Right cardiac atrium (tissue), 5 donors: Measurements from ENCODE around the gene RARB. TPM values are rescaled to one million over a fixed set of nuclear protein-coding genes. Genes with fewer than 3 reads are reported as not detected.
A peak's percentile ranks its signal among the peaks of the same experiment; 100 is the strongest.

Source experiments
- ATAC-seq, 2 donors: fragments of 200-7000 bp; cut with Tn5 transposase; one replicate each; pipeline versions ENCODE4 v1.8.0 to v1.9.1; 2020; ENCODE audit warnings: moderate library complexity in 2 of 2, mild to moderate bottlenecking in 1 of 2
- DNase-seq, 3 donors: peaks; one replicate each; pipeline ENCODE4 v3.0.0-alpha.2; 2020
- H3K27ac ChIP-seq: one replicate; pipeline ENCODE4 v1.5.1; 2013; ENCODE audit warnings: mild to moderate bottlenecking, low read length, control low read depth, moderate library complexity
- H3K27me3 ChIP-seq: one replicate; pipeline ENCODE4 v1.6.1; 2013; ENCODE audit not compliant: control insufficient read depth, insufficient read depth
- H3K4me1 ChIP-seq: one replicate; pipeline ENCODE4 v1.6.1; 2013; ENCODE audit warnings: low read length; ENCODE audit not compliant: control insufficient read depth, insufficient read depth
- H3K4me3 ChIP-seq: one replicate; pipeline ENCODE4 v1.5.1; 2013; ENCODE audit warnings: low read length, control low read depth
- H3K9me3 ChIP-seq: one replicate; pipeline ENCODE4 v1.6.1; 2013; ENCODE audit warnings: low read length; ENCODE audit not compliant: control insufficient read depth
- WGBS: extraction: QIAGEN DNeasy Blood & Tissue Kit; methylation state at CpG from one replicate; pipeline ENCODE4 v1.1.7; 2013; 5-methylcytosine and 5-hydroxymethylcytosine counted together
- intact Hi-C, 4 donors: fragments of 100-400 bp; cut with DNase I; formaldehyde crosslinking; loops; one replicate each; pipeline versions ENCODE4 v1.11.0 to v1.14.0; 2022 to 2023
- polyA plus RNA-seq: library from polyadenylated mRNA; stranded (reverse); fragments of 200-250 nt; gene quantifications from one replicate; pipeline ENCODE4 v1.2.3, GENCODE V29; 2013
- total RNA-seq, 4 donors: library from RNA; stranded (reverse); fragmentation: NEBNext Ultra II Directional; extraction: Animal tissue kit (Norgen Biotek cat#: 25700); gene quantifications; one replicate each; pipeline ENCODE4 v1.2.1, GENCODE V29; 2021
- donor health status: healthy with polysubstance abuse.
- donor health status: DM: no; HTN: yes; CAD: no.
- donor health status: DM: no; HTN: no; CAD: no.
- donor health status: DM: no; HTN: yes; CAD: no; lungs with severe emphysema.
- donor health status: DM: yes; HTN: yes; CAD: no.

Gene RARB
- total and polyA plus RNA-seq, 5 donors = 9.5 to 26.4 (median 24.0) TPM

- no peak overlapping the region for H3K27ac ChIP-seq
Measured at GRCh38 chr3:25489858-25490593, 62.0 kb downstream of the RARB start.

DNA sequence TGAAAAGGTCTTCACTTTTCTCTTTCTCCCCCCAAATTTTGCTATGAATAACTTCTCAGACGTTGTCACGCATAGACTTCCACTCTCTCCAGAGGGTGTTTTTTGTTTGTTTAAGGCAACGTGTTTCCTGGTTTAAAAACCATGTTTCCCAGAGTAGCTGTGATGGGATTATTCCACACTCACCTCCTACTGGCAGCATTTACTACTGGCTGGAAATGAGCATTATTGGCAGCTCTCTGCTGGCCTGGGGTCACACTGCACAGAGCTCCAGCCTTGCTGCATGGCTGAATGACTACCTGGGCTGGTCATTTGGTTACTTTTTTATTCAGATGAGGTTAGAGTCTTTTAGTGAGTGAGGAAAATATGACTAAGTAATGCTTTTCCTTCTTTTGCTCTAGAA, 65.2 kb downstream of the RARB start:
- Histone ChIP-seq H3K9me3 (no peaks in the 10 kb centered on the region), H3K4me1 (peaks cover 5% of the 10 kb centered on the region), H3K4me3 (no peak overlapping the region), H3K27me3 (no peaks in the 10 kb centered on the region), H3K27ac (no peak overlapping the region)
- ATAC-seq = peak in 1 of 2 donors; percentile 45
- intact Hi-C loops = no loop called here
- 63% methylated on average over 3 of the region's 3 CpGs for WGBS
- no peak for DNase-seq

More at GRCh38 chr3:25489858-25490593, 62.0 kb downstream of the RARB start:
- 75% methylated on average over 7 of the region's 7 CpGs for WGBS
- DNase-seq = no peak
- Histone ChIP-seq H3K9me3 (no peaks in the 10 kb centered on the region), H3K4me3 (no peak overlapping the region), H3K4me1 (peaks cover 2% of the 10 kb centered on the region), H3K27me3 (no peaks in the 10 kb centered on the region)
- intact Hi-C loops = no loop called here
- ATAC-seq = no peak

DNA sequence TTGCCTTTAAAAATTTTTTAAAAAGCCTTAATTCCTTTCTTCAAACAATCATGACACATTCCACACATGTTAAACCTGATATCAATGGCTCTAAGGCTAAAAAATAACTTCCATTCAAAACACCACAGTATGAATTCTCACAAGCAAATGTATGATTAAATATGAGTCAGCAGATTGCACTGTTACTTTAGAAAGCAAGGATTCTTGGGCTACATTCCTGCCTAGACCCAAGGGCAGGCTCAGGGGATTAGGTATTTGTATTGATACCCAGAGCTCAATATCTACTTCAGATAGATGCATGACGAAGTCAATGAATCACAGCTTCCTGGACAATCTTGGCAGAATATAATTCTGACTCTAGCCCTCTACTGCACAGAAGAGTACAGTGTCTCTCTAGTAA, 65.7 kb downstream of the RARB start:
- Histone ChIP-seq H3K27me3 (no peaks in the 10 kb centered on the region), H3K4me1 (peaks cover 3% of the 10 kb centered on the region), H3K4me3 (no peak overlapping the region), H3K27ac (no peak overlapping the region), H3K9me3 (no peaks in the 10 kb centered on the region)
- DNase-seq = no peak
- intact Hi-C loops = no loop called here
- no peak for ATAC-seq
- WGBS = 65% methylated on average over 1 of the region's 1 CpG

DNA sequence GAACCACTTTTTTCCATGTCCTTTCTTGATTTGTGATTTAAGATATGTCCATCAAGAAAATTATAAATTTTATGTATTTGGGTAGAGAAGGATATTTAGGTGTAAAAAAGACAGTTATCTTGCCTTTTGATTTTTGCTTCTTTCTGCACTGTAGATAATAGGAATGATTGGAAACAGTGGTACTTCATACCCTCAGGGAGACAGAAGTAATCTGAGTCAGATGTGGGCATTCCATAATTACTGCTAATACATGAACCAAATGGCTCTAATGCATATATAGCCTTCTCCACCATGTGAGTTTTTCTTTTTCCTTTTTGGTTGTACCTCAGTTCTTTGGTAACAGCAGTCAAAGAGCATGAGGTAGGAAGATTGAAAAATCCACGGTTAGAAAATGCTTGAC, 67.2 kb downstream of the RARB start:
- DNase-seq = no peak
- Histone ChIP-seq H3K4me1 (peaks cover 3% of the 10 kb centered on the region), H3K27ac (no peak overlapping the region), H3K4me3 (no peak overlapping the region), H3K9me3 (no peaks in the 10 kb centered on the region), H3K27me3 (no peaks in the 10 kb centered on the region)
- ATAC-seq = no peak
- intact Hi-C loops = no loop called here
- WGBS = 88% methylated on average over 1 of the region's 1 CpG

DNA sequence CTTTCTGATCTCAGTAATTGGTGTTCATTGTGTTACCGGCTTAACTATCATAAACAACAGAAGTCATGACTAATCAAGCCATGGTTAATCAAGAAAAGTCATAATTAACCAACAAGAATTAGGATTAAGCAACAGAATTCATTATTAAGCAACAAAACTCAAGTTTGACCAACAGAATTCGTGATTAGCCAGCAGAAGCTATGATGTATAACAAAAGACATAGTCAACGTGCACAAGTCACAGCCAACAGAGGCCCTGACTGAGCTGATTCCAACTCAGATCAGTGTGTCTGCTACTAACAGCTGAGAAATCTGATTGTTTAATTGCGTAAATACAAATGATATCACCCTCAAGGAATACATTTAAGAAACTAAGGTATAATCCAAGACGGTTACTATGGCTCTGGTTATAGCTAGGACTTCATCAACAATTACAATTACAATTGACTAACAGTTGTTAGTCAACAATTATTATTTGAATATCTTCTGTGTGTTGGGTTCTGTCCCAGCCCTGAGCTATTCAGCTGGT, 67.7 kb downstream of the RARB start:
- intact Hi-C loops = no loop called here
- no peak for DNase-seq
- WGBS = 95% methylated on average over 5 of the region's 5 CpGs
- Histone ChIP-seq H3K4me3 (no peak overlapping the region), H3K27ac (no peak overlapping the region), H3K9me3 (no peaks in the 10 kb centered on the region), H3K4me1 (peaks cover 3% of the 10 kb centered on the region), H3K27me3 (no peaks in the 10 kb centered on the region)
- ATAC-seq = no peak

- H3K27me3 ChIP-seq = no peaks in the 10 kb centered on the region
- intact Hi-C loops = no loop called here
- no peaks in the 10 kb centered on the region for H3K9me3 ChIP-seq
- no peak for DNase-seq
- peaks cover 3% of the 10 kb centered on the region for H3K4me1 ChIP-seq
- no peak for ATAC-seq
- H3K4me3 ChIP-seq = no peak overlapping the region
- no peak overlapping the region for H3K27ac ChIP-seq
- WGBS = 95% methylated on average over 10 of the region's 10 CpGs
Measured at GRCh38 chr3:25497096-25497495, 69.0 kb downstream of the RARB start.

- no peak for ATAC-seq
- peaks cover 3% of the 10 kb centered on the region for H3K4me1 ChIP-seq
- intact Hi-C loops = no loop called here
Measured at GRCh38 chr3:25500706-25501210, 72.7 kb downstream of the RARB start.

GRCh38 chr3:25502233-25502632, 74.2 kb downstream of the RARB start:
- Histone ChIP-seq H3K9me3 (no peaks in the 10 kb centered on the region), H3K4me3 (no peak overlapping the region), H3K27ac (no peak overlapping the region), H3K4me1 (peaks cover 2% of the 10 kb centered on the region), H3K27me3 (no peaks in the 10 kb centered on the region)
- ATAC-seq (no peak), DNase-seq (no peak)
- intact Hi-C loops = no loop called here
- 74% methylated on average over 1 of the region's 1 CpG for WGBS

More at GRCh38 chr3:25500706-25501210, 72.7 kb downstream of the RARB start:
- Histone ChIP-seq H3K9me3 (no peaks in the 10 kb centered on the region), H3K27ac (no peak overlapping the region), H3K27me3 (no peaks in the 10 kb centered on the region), H3K4me3 (no peak overlapping the region)
- 47% methylated on average over 5 of the region's 5 CpGs for WGBS
- DNase-seq = no peak

DNA sequence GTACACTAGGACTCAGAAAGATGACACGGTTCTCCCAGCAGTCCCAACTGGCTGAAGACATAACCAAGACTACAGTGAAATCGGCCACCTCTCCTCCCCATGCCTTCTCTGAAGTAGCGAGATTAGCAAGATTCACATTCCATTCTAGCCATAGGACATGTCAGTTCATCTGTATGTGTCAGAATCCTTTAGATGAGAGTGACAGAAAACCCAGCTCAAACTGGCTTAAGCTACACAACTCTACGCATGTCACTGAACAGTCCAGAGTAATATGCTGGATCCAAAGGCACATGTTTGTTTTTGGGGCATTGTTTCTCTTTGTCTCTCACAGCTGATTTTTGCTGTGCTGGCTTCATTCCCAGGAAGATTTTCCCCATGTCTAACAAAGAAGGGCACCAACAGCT, 75.8 kb downstream of the RARB start:
- peaks cover 2% of the 10 kb centered on the region for H3K4me1 ChIP-seq
- H3K4me3 ChIP-seq = no peak overlapping the region
- DNase-seq = no peak
- H3K27me3 ChIP-seq = no peaks in the 10 kb centered on the region
- H3K27ac ChIP-seq = no peak overlapping the region
- intact Hi-C loops = no loop called here
- 68% methylated on average over 4 of the region's 4 CpGs for WGBS
- no peak for ATAC-seq
- H3K9me3 ChIP-seq = no peaks in the 10 kb centered on the region

GRCh38 chr3:25505581-25505980, 77.5 kb downstream of the RARB start:
- H3K4me1 ChIP-seq = peaks cover 10% of the 10 kb centered on the region
- no peak for ATAC-seq

DNA sequence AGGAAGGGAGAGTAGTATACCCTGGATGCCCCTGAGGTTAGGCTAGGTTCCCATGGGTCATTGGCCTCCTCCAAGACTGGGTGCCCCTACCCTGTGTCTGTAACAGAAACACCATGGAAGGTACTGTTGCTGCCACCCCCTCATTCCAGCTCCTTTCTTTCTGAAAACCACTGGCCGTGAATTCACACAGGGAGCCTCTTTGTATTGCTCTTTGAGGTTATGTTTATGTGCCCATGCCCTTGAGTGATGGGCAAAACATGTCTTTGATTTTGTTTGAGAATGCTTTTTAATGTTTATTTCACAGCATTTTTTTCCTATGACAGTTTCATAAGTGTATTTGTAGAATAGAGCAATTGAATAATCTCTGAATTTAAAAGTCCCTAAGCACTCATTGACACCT, 79.7 kb downstream of the RARB start:
- no peaks in the 10 kb centered on the region for H3K27me3 ChIP-seq
- H3K4me1 ChIP-seq = peaks cover 13% of the 10 kb centered on the region
- 86% methylated on average over 1 of the region's 1 CpG for WGBS
- intact Hi-C loops = no loop called here
- ATAC-seq (no peak), DNase-seq (no peak)
- no peak overlapping the region for H3K27ac ChIP-seq
- no peaks in the 10 kb centered on the region for H3K9me3 ChIP-seq
- no peak overlapping the region for H3K4me3 ChIP-seq

More at GRCh38 chr3:25505581-25505980, 77.5 kb downstream of the RARB start:
- no peak overlapping the region for H3K4me3 ChIP-seq
- no peaks in the 10 kb centered on the region for H3K9me3 ChIP-seq
- WGBS = 88% methylated on average over 4 of the region's 4 CpGs
- no peak overlapping the region for H3K27ac ChIP-seq
- no peaks in the 10 kb centered on the region for H3K27me3 ChIP-seq
- intact Hi-C loops = no loop called here
- no peak for DNase-seq
